T-helper 17 cell (primary cell): Measurements from ENCODE around the gene ITGB7. TPM values are rescaled to one million over a fixed set of nuclear protein-coding genes. Genes with fewer than 3 reads are reported as not detected.

Experiments
- ATAC-seq: fragments of 150-1000 bp; cut with Tn5 transposase; 2 replicates; pipeline ENCODE4 v1.10.0; 2021; ENCODE audit warnings: mild to moderate bottlenecking, moderate library complexity
- DNase-seq, 3 donors: peaks; one replicate each; pipeline versions ENCODE4 v3.0.0 to v3.0.0-alpha.2; 2020 to 2021
- H3K9me3 ChIP-seq: one replicate; pipeline ENCODE4 v1.7.0; 2013; ENCODE audit warnings: low read length, mild to moderate bottlenecking; ENCODE audit not compliant: control insufficient read depth, poor library complexity, severe bottlenecking
- H3K27ac Mint-ChIP-seq: one replicate; pipeline ENCODE4 v1.8.0; 2022; ENCODE audit warnings: mild to moderate bottlenecking, moderate library complexity, mixed read lengths
- H3K27me3 Mint-ChIP-seq: one replicate; pipeline ENCODE4 v1.8.0; 2022; ENCODE audit warnings: mixed read lengths
- H3K36me3 Mint-ChIP-seq: one replicate; pipeline ENCODE4 v1.8.0; 2022; ENCODE audit warnings: low read depth, mixed read lengths
- H3K4me1 Mint-ChIP-seq: one replicate; pipeline ENCODE4 v1.8.0; 2022; ENCODE audit warnings: mild to moderate bottlenecking, mixed read lengths
- H3K4me3 Mint-ChIP-seq: one replicate; pipeline ENCODE4 v1.8.0; 2022; ENCODE audit warnings: mild to moderate bottlenecking, moderate library complexity, mixed read lengths
- total RNA-seq, 4 donors: library from RNA in 2 of 4; stranded (reverse) in 2 of 4; gene quantifications; one replicate each; pipeline ENCODE4 v1.2.3 and lab custom pipeline; 2022 to 2026

ITGB7 gene
- total RNA-seq, 2 donors from 2014 or later, result 306 to 367 TPM

- Mint-ChIP-seq H3K4me1 (peaks cover 58% of the 10 kb centered on the region), H3K4me3 (peak overlapping the region; percentile 83), H3K36me3 (no peaks in the 10 kb centered on the region), H3K27me3 (no peaks in the 10 kb centered on the region), H3K27ac (peak overlapping the region; percentile 98)
- ATAC-seq (peak; percentile 32), DNase-seq (no peak)
- no peaks in the 10 kb centered on the region for H3K9me3 ChIP-seq
Observed at GRCh38 chr12:53235742-53236442, 28.8 kb upstream of the ITGB7 start.

- peak overlapping the region; percentile 98 for H3K27ac Mint-ChIP-seq
- DNase-seq, result no peak
- H3K27me3 Mint-ChIP-seq, result no peaks in the 10 kb centered on the region
- no peak for ATAC-seq
- no peaks in the 10 kb centered on the region for H3K9me3 ChIP-seq
- peak overlapping the region; percentile 83 for H3K4me3 Mint-ChIP-seq
- H3K36me3 Mint-ChIP-seq, result no peaks in the 10 kb centered on the region
- peaks cover 60% of the 10 kb centered on the region for H3K4me1 Mint-ChIP-seq
Observed at GRCh38 chr12:53235164-53235563, 28.1 kb upstream of the ITGB7 start.

- ATAC-seq (no peak), DNase-seq (peak in 1 of 3 donors; percentile 41)
- H3K9me3 ChIP-seq, result no peaks in the 10 kb centered on the region
- H3K4me3 Mint-ChIP-seq, result peak overlapping the region; percentile 83
- H3K36me3 Mint-ChIP-seq, result no peaks in the 10 kb centered on the region
- no peaks in the 10 kb centered on the region for H3K27me3 Mint-ChIP-seq
- H3K4me1 Mint-ChIP-seq, result peaks cover 63% of the 10 kb centered on the region
- H3K27ac Mint-ChIP-seq, result peak overlapping the region; percentile 98
Observed at GRCh38 chr12:53234271-53234914, 27.3 kb upstream of the ITGB7 start.

GRCh38 chr12:53233671-53234121 is 26.6 kb upstream of the ITGB7 start:
- H3K4me1 Mint-ChIP-seq, result peaks cover 70% of the 10 kb centered on the region
- H3K27me3 Mint-ChIP-seq, result no peaks in the 10 kb centered on the region
- DNase-seq (no peak), ATAC-seq (no peak)
- H3K9me3 ChIP-seq, result no peaks in the 10 kb centered on the region
- H3K4me3 Mint-ChIP-seq, result peak overlapping the region; percentile 97
- no peaks in the 10 kb centered on the region for H3K36me3 Mint-ChIP-seq
- peak overlapping the region; percentile 98 for H3K27ac Mint-ChIP-seq

GRCh38 chr12:53232646-53233461 is 25.8 kb upstream of the ITGB7 start:
- Mint-ChIP-seq H3K4me3 (peak overlapping the region; percentile 97), H3K4me1 (peaks cover 75% of the 10 kb centered on the region), H3K27me3 (no peaks in the 10 kb centered on the region), H3K36me3 (peaks cover 3% of the 10 kb centered on the region), H3K27ac (peak overlapping the region; percentile 98)
- ATAC-seq (peak; percentile 42), DNase-seq (peak in 2 of 3 donors; percentile 38 to 49)
- H3K9me3 ChIP-seq, result no peaks in the 10 kb centered on the region

GRCh38 chr12:53231921-53232645 is 25.0 kb upstream of the ITGB7 start, which contains the start of gene RARG:
Gene RARG (minus strand): TSS chr12:53232209. CDS start chr12:53227545, 4,664 bp downstream.
- peak; percentile 43 to 77 (median 74) for DNase-seq
- H3K4me3 Mint-ChIP-seq, result peak within 1 kb of the TSS; percentile 97

GRCh38 chr12:53231671-53231920 is 24.5 kb upstream of the ITGB7 start:
- Mint-ChIP-seq H3K36me3 (peaks cover 7% of the 10 kb centered on the region), H3K27ac (peak overlapping the region; percentile 67), H3K4me1 (peaks cover 74% of the 10 kb centered on the region), H3K27me3 (no peaks in the 10 kb centered on the region), H3K4me3 (peak overlapping the region; percentile 97)
- no peak for DNase-seq
- no peaks in the 10 kb centered on the region for H3K9me3 ChIP-seq
- no peak for ATAC-seq

More at GRCh38 chr12:53231921-53232645, 25.0 kb upstream of the ITGB7 start, which contains the start of gene RARG:
- Mint-ChIP-seq H3K27ac (peak within 1 kb of the TSS; percentile 98), H3K36me3 (peaks cover 3% of the 10 kb centered on the region), H3K4me1 (peaks cover 74% of the 10 kb centered on the region), H3K27me3 (no peaks in the 10 kb centered on the region)
- no peaks in the 10 kb centered on the region for H3K9me3 ChIP-seq
- ATAC-seq, result peak; percentile 60

- H3K4me1 Mint-ChIP-seq, result peaks cover 71% of the 10 kb centered on the region
- peak overlapping the region; percentile 75 for H3K4me3 Mint-ChIP-seq
- no peaks in the 10 kb centered on the region for H3K27me3 Mint-ChIP-seq
- DNase-seq, result no peak
- peaks cover 10% of the 10 kb centered on the region for H3K36me3 Mint-ChIP-seq
- H3K27ac Mint-ChIP-seq, result peak overlapping the region; percentile 95
- no peaks in the 10 kb centered on the region for H3K9me3 ChIP-seq
- no peak for ATAC-seq
Observed at GRCh38 chr12:53230108-53230845, 23.2 kb upstream of the ITGB7 start.

GRCh38 chr12:53229454-53229853 is 22.4 kb upstream of the ITGB7 start:
- Mint-ChIP-seq H3K27ac (peak overlapping the region; percentile 95), H3K36me3 (peaks cover 11% of the 10 kb centered on the region), H3K4me1 (peaks cover 75% of the 10 kb centered on the region), H3K27me3 (no peaks in the 10 kb centered on the region), H3K4me3 (peak overlapping the region; percentile 75)
- no peaks in the 10 kb centered on the region for H3K9me3 ChIP-seq
- no peak for ATAC-seq
- no peak for DNase-seq

GRCh38 chr12:53227836-53228235 is 20.8 kb upstream of the ITGB7 start:
- ATAC-seq (no peak), DNase-seq (no peak)
- no peaks in the 10 kb centered on the region for H3K9me3 ChIP-seq
- Mint-ChIP-seq H3K4me1 (peaks cover 80% of the 10 kb centered on the region), H3K4me3 (no peak overlapping the region), H3K36me3 (peaks cover 11% of the 10 kb centered on the region), H3K27ac (peak overlapping the region; percentile 95), H3K27me3 (no peaks in the 10 kb centered on the region)

- H3K9me3 ChIP-seq, result no peaks in the 10 kb centered on the region
- peaks cover 80% of the 10 kb centered on the region for H3K4me1 Mint-ChIP-seq
- no peak for ATAC-seq
- no peak for DNase-seq
- no peaks in the 10 kb centered on the region for H3K27me3 Mint-ChIP-seq
- peak overlapping the region; percentile 74 for H3K4me3 Mint-ChIP-seq
- peaks cover 11% of the 10 kb centered on the region for H3K36me3 Mint-ChIP-seq
- peak overlapping the region; percentile 95 for H3K27ac Mint-ChIP-seq
Observed at GRCh38 chr12:53227341-53227740, 20.3 kb upstream of the ITGB7 start.

GRCh38 chr12:53226815-53227214 is 19.8 kb upstream of the ITGB7 start:
- Mint-ChIP-seq H3K4me1 (peaks cover 83% of the 10 kb centered on the region), H3K27ac (peak overlapping the region; percentile 95), H3K36me3 (peaks cover 11% of the 10 kb centered on the region), H3K4me3 (peak overlapping the region; percentile 74), H3K27me3 (no peaks in the 10 kb centered on the region)
- H3K9me3 ChIP-seq, result no peaks in the 10 kb centered on the region
- no peak for ATAC-seq
- DNase-seq, result no peak
